HG03103 (cell line): ENCODE data around the gene ATG14.
"Not testable (repeated sequence)": the region's sequence is repeated elsewhere in the genome, so short reads cannot be mapped to it uniquely, and the experiment has no call there.

Source experiments
- ATAC-seq: cut with Tn5 transposase; IDR thresholded peaks from one replicate; pipeline ENCODE4 v1.9.1; 2021; ENCODE audit warnings: low read depth; ENCODE audit not compliant: unreplicated experiment

The ATG14 gene

GRCh38 chr14:55411426-55412389 is at the start of gene ATG14:
Gene ATG14, minus strand, starts transcription at chr14:55411830. Its CDS starts 8 bp downstream, at chr14:55411822.
- ATAC-seq = peak; percentile 97

- ATAC-seq = peak; percentile 81
Measured at GRCh38 chr14:55458800-55459515, 47.3 kb upstream of the ATG14 start.

GRCh38 chr14:55457496-55457895 is 45.9 kb upstream of the ATG14 start:
- ATAC-seq = no peak

- ATAC-seq = not testable (repeated sequence)
Measured at GRCh38 chr14:55456411-55456810, 44.8 kb upstream of the ATG14 start.

- ATAC-seq = no peak
Measured at GRCh38 chr14:55454264-55455002, 42.8 kb upstream of the ATG14 start.

- no peak for ATAC-seq
Measured at GRCh38 chr14:55451950-55452349, 40.3 kb upstream of the ATG14 start.

- no peak for ATAC-seq
Measured at GRCh38 chr14:55451398-55451797, 39.8 kb upstream of the ATG14 start.

GRCh38 chr14:55450987-55451386 is 39.4 kb upstream of the ATG14 start:
- no peak for ATAC-seq

- ATAC-seq = no peak
Measured at GRCh38 chr14:55450539-55450938, 38.9 kb upstream of the ATG14 start.

GRCh38 chr14:55450124-55450523 is 38.5 kb upstream of the ATG14 start:
- no peak for ATAC-seq

GRCh38 chr14:55449116-55449515 is 37.5 kb upstream of the ATG14 start:
- no peak for ATAC-seq

GRCh38 chr14:55448141-55448614 is 36.5 kb upstream of the ATG14 start:
- no peak for ATAC-seq

GRCh38 chr14:55446833-55447232 is 35.2 kb upstream of the ATG14 start:
- ATAC-seq = no peak

GRCh38 chr14:55446127-55446736 is 34.6 kb upstream of the ATG14 start:
- ATAC-seq = no peak

- ATAC-seq = no peak
Measured at GRCh38 chr14:55441286-55441685, 29.7 kb upstream of the ATG14 start.

- ATAC-seq = no peak
Measured at GRCh38 chr14:55440385-55440784, 28.8 kb upstream of the ATG14 start, which contains the start of gene TBPL2. Gene TBPL2, minus strand, starts transcription at chr14:55440616. Its CDS starts 167 bp downstream, at chr14:55440449.

- no peak for ATAC-seq
Measured at GRCh38 chr14:55438066-55438683, 26.5 kb upstream of the ATG14 start.

GRCh38 chr14:55436931-55437330 is 25.3 kb upstream of the ATG14 start:
- ATAC-seq = no peak

GRCh38 chr14:55436519-55436918 is 24.9 kb upstream of the ATG14 start:
- ATAC-seq = no peak

- no peak for ATAC-seq
Measured at GRCh38 chr14:55434805-55435174, 23.2 kb upstream of the ATG14 start.
